GM10248 (cell line): ENCODE data around the gene KAZN.

Experiments used
- CTCF ChIA-PET: fragments of 300-600 bp; sonication (Branson Sonifier 250); formaldehyde crosslinking; extraction: SDS; loops from one replicate; lab custom pipeline; 2021; ENCODE audit warnings: antibody characterized with exemption; lab: Yijun Ruan, JAX
- POLR2A ChIA-PET: fragments of 350-650 bp; sonication (Branson Sonifier 250); formaldehyde crosslinking; extraction: SDS; loops from one replicate; lab custom pipeline; 2020; ENCODE audit warnings: antibody characterized with exemption; lab: Yijun Ruan, JAX
- DNase-seq: peaks from one replicate; pipeline ENCODE4 v3.0.0; 2012; ENCODE audit errors: extremely low spot score
- TF ChIP-seq, protein P1 (sequence below): IDR thresholded peaks from 2 replicates; pipeline ENCODE4 v1.5.1; 2012; ENCODE audit warnings: mild to moderate bottlenecking, low read depth; ENCODE audit errors: extremely low read depth, missing control alignments, control extremely low read depth

The KAZN gene

GRCh38 chr1:14774988-14775387 is 176.5 kb downstream of the KAZN start:
- TF ChIP-seq, protein P1, sequence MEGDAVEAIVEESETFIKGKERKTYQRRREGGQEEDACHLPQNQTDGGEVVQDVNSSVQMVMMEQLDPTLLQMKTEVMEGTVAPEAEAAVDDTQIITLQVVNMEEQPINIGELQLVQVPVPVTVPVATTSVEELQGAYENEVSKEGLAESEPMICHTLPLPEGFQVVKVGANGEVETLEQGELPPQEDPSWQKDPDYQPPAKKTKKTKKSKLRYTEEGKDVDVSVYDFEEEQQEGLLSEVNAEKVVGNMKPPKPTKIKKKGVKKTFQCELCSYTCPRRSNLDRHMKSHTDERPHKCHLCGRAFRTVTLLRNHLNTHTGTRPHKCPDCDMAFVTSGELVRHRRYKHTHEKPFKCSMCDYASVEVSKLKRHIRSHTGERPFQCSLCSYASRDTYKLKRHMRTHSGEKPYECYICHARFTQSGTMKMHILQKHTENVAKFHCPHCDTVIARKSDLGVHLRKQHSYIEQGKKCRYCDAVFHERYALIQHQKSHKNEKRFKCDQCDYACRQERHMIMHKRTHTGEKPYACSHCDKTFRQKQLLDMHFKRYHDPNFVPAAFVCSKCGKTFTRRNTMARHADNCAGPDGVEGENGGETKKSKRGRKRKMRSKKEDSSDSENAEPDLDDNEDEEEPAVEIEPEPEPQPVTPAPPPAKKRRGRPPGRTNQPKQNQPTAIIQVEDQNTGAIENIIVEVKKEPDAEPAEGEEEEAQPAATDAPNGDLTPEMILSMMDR, result no peak
- POLR2A ChIA-PET, result no interaction called here
- DNase-seq, result no peak
- CTCF ChIA-PET, result interaction anchor here (0.7 to 1.1 kb wide), 2 partner anchors 9 to 37 kb away, joined by 3 read pairs; no protein-coding TSS in a partner anchor

DNA sequence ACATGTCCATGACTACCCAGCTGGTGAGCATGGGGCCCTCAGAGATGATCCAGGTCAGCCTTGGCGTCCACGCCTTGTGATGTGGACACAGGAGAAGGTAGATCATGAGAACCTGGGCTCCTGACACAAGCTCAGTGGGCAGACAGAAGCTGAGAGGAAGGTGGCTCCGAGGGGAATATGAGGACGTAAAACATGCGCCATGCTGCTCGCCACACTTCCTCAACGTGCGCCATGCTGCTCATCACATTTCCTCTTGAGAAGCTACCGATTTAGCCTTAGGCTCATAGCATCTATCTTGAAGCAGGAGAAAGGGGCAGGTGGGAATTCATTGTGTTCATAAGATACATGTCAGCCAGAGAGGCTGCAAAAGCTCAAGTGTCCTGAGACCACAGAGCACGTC is 176.9 kb downstream of the KAZN start:
- TF ChIP-seq, protein P1, result no peak
- POLR2A ChIA-PET, result no interaction called here
- no peak for DNase-seq
- CTCF ChIA-PET, result interaction anchor here (0.7 to 1.1 kb wide), 2 partner anchors 9 to 38 kb away, joined by 3 read pairs; no protein-coding TSS in a partner anchor

- no peak for DNase-seq
- TF ChIP-seq, protein P1, result no peak
- ChIA-PET CTCF (interaction anchor here (0.9 to 1.8 kb wide), 8 partner anchors 8 to 269 kb away, joined by 3 to 8 read pairs (median 3); no protein-coding TSS in a partner anchor), POLR2A (no interaction called here)
Measured at GRCh38 chr1:14777516-14778506, 179.3 kb downstream of the KAZN start.

DNA sequence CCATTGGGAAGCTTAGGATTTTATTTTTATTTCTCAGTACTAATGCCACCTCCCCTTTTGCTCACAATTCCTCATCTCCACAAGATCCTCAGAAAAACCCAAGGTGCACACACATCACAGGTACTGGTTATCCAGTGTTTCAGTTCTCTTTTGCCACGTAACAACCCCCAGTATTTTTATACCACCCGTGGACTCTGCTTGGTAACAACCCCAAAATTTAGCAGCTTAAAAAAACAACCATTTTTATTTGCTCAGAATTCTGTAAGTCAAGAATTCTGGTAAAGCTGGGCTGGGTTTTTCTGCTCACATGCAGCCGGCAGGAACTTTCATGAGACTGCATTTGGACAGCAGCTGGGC is 180.0 kb downstream of the KAZN start:
- CTCF ChIA-PET, result interaction anchor here (0.9 to 1.8 kb wide), 9 partner anchors 9 to 269 kb away, joined by 3 to 8 read pairs (median 3); no protein-coding TSS in a partner anchor
- POLR2A ChIA-PET, result no interaction called here

DNA sequence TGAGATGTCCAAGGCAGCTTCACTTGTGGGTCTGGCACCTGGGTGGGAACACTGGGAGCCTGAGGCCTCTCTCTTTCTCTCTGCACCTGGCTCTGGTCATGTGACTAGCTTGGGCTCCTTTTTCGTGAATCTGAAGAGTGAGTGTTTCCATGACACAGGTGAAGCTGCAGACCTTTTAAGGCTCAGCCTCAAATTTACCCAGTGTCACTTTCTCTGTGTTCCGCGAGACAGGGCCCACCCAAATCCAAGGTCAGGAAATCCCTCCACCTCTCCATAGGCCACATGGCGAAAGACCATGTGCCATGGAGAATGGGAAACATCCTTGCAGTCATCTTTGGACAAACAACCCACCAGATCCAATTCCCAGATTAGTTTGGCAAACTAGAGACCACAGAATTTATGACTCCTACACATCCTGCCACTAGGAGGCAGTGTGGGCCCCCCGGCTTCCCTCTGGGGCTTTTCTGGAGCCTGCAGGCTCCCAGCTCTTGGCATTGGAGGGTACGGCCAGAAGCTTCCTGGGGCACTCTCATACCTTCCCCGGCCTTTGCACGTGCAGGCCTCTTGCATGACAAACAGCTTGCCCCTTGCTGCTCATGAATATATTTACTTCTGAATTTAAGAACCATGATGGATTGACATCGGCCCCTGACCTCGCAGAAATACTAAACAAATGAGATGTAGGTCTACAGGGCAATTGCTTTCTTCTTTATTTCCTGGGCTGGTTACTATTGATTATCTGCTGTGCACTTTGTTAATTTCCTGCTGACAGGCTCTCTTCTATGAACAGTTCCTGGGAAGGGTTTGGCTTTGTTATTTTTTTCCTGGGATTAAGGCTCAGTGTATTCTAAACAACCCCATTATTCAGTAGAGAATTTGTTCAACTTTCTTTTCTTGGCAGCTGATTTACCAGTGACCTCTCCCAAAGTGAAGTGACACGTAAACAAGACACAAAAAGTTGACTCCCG is 180.7 kb downstream of the KAZN start:
- peak; percentile 51 for DNase-seq
- ChIA-PET CTCF (interaction anchor here (0.8 to 1.8 kb wide), 12 partner anchors 8 to 267 kb away, joined by 3 to 8 read pairs (median 3); no protein-coding TSS in a partner anchor), POLR2A (no interaction called here)
- TF ChIP-seq, protein P1, result peak; percentile 38

More for the DNA sequence above, 180.0 kb downstream of the KAZN start:
- TF ChIP-seq, protein P1, result no peak
- no peak for DNase-seq
